GM06990 (cell line): ENCODE measurements around the gene YAP1.

Source experiments
- DNase-seq: peaks from one replicate; pipeline ENCODE4 v3.0.0-alpha.2; 2011; ENCODE audit not compliant: insufficient read length; ENCODE audit errors: extremely low read depth
- H3K27me3 ChIP-seq: replicated peaks from 2 replicates; pipeline ENCODE4 v1.6.0; 2011; ENCODE audit warnings: low read length; ENCODE audit not compliant: control insufficient read depth, insufficient read depth
- H3K36me3 ChIP-seq: 2 replicates; pipeline ENCODE4 v1.5.1; 2011; ENCODE audit warnings: low read length; ENCODE audit not compliant: control insufficient read depth, insufficient read depth
- H3K4me3 ChIP-seq: replicated peaks from 2 replicates; pipeline ENCODE4 v1.5.1; 2011; ENCODE audit warnings: low read depth, mild to moderate bottlenecking, control low read depth, low read length
- TF ChIP-seq, protein P1 (sequence below): IDR thresholded peaks from 2 replicates; pipeline ENCODE4 v1.5.1; 2011; ENCODE audit warnings: low read length, control low read depth, mild to moderate bottlenecking, inconsistent platforms; ENCODE audit not compliant: insufficient read depth, poor library complexity, severe bottlenecking

The YAP1 gene

DNA sequence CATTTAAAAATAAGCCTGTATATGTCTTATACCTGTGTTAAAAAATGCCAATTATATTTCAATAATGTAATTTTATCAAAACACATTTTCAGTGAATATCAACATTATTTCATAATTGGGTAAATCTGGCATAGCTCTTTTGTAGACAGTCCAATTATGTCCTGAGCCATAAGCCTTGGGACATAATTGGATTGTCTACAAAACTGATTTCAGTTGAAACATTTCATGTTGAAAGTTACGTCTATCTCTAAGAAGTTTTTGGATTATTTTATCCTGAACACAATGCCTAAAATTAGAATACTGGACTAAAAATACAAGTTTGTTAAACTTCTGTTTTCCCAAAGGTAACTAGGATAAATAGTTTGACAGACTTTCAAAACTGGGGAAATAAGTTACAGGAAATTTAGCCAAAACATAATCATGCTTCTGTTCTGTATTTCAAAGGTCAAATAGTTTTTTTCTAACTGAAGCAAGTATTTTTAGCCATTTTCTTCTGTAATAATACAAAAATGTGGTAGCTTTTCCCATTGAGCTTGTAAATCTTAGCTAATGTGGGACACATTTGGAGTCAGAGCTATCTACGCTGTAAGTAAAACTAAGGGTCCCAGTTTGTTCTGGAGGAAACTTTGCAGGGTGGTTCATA, 106.3 kb downstream of the YAP1 start:
- no peak for DNase-seq
- Histone ChIP-seq H3K4me3 (no peak overlapping the region), H3K36me3 (no peaks in the 10 kb centered on the region), H3K27me3 (no peaks in the 10 kb centered on the region)
- TF ChIP-seq, protein P1, sequence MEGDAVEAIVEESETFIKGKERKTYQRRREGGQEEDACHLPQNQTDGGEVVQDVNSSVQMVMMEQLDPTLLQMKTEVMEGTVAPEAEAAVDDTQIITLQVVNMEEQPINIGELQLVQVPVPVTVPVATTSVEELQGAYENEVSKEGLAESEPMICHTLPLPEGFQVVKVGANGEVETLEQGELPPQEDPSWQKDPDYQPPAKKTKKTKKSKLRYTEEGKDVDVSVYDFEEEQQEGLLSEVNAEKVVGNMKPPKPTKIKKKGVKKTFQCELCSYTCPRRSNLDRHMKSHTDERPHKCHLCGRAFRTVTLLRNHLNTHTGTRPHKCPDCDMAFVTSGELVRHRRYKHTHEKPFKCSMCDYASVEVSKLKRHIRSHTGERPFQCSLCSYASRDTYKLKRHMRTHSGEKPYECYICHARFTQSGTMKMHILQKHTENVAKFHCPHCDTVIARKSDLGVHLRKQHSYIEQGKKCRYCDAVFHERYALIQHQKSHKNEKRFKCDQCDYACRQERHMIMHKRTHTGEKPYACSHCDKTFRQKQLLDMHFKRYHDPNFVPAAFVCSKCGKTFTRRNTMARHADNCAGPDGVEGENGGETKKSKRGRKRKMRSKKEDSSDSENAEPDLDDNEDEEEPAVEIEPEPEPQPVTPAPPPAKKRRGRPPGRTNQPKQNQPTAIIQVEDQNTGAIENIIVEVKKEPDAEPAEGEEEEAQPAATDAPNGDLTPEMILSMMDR, result no peak

DNA sequence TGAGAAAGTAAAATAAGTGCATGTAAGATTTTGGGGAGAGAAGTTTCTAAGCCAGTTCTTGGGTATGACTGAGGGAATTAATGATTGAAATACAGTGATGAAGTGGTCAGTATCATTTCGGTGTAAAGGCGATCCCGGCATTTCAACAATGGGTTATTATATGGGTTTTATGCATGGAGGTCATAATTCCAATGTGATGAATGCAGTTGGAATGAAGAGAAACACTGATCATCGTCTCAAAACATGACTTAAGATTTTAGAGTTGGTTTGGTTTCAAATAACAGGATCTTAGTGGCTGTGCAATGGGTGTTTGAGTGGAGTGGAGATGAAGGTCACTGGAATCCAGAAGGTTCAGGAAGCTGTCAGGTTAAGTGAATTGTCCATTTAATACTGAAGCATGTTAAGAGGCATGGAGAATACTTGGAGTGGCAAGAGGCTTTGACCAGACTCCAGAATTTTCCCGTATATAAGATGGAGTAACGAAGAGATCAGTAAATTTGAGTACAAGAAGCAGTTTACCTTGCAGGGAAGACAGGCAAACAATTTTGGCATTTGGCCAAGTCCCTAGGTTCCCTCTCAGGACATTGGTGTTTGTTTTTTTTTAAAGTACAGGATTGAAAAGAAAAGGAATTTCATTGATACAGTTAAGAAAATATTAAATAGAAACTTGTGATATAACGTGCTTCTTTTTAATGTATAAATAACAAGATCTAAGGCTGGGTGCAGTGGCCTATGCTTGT, 110.7 kb downstream of the YAP1 start:
- DNase-seq, result no peak
- no peaks in the 10 kb centered on the region for H3K27me3 ChIP-seq
- H3K36me3 ChIP-seq, result no peaks in the 10 kb centered on the region
- no peak overlapping the region for H3K4me3 ChIP-seq
- TF ChIP-seq, protein P1, result no peak

DNA sequence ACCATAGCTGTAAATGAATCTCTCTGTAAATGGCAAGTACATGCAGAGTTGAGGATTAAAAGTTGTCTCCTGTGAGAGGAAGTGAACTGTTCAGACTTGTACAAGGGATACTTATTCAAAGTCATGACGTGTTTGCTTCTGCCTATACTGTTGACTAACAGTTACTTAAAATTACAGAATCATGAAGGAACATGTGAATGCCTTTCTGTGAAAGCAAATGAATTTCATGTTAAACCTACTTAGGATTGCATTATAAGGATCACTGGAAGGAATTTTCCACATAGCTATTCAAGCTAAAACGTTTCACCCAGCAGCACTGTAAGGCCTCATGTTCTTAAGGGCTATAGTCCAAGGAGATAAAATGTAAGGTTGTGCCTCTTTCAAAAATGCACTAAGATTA, 113.6 kb downstream of the YAP1 start:
- no peak for DNase-seq
- TF ChIP-seq, protein P1, result no peak
- H3K27me3 ChIP-seq, result no peaks in the 10 kb centered on the region
- no peak overlapping the region for H3K4me3 ChIP-seq
- H3K36me3 ChIP-seq, result no peaks in the 10 kb centered on the region

DNA sequence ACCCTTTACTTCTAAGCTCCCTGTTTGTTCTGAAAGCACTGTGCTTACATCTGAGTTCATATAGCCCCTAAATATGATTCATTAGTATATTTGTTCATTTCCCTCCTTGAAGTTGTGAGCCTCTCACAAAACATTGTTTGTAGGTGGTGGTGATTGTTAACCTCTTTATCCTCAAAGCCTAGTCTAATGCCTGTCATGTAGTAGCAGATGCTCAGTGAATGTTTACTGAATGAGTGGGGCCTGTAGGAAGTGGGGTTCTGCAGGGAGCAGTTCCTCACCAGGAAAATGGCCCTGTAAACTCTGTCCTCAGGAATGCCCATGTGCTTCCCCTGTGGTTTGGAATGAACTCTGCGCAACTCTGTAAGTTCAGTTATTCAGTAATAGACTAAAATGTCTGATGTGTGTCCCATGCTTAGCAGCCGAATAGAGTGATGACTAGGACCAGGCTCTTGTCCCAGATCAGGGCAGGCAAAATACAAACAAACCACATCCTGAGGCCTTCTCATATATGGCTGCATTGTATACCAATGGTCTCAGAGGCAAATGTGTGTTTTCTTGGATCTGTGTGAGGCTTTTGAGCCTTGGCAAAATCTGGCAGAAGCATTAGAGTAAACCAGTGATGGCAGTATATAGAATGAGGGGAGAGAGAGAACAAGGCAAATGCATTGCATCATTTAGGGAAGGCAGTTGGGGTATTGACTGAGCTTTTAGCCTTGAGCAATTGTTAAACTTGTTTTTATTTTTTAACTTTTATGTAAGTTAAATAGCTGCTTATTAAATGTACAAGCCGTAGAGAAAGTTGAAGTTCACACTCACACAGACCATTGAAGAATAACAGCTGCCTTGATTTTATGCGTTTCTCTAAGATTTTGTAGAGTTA, 115.7 kb downstream of the YAP1 start:
- TF ChIP-seq, protein P1, result no peak
- H3K36me3 ChIP-seq, result no peaks in the 10 kb centered on the region
- DNase-seq, result no peak

DNA sequence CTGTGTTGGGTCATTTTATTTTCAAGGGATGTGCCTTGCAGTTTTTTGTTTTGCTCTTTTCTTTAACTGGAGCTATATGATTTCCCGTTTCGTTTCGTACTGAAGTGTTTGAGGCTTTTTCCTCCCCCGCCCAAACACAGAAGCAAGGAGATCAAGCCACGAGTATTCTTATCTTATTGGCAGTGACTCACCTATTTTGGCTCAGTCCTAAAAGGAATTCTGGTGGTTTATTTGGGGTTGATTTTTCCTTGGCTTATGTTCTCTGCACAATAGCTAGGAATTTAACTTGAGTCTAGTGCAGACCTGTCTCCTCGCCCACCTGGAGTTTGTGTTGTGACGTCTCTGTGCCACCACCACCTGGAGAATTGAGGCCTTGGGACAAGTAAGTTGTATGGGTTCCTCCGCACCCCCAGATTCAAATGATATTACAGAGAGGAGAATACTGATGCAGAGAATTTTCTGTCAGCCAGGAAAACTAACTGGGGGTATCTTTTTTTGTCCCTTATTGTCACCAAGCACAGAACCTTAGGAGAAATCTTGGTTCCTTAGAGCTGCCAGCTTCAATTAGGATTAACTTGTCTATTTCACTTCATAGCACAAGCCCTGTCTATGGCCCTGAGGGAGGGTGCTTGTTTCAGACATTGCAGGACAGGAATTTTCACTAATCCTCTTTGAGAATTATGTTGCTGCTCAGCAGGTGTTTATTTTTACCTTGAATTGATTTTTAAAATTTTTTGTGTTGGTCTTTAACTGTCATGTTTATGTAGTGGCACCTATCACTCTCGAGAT, 116.6 kb downstream of the YAP1 start:
- no peaks in the 10 kb centered on the region for H3K36me3 ChIP-seq
- no peak overlapping the region for H3K4me3 ChIP-seq
- TF ChIP-seq, protein P1, result no peak
- DNase-seq, result no peak
- no peaks in the 10 kb centered on the region for H3K27me3 ChIP-seq

More for the DNA sequence above, 115.7 kb downstream of the YAP1 start:
- Histone ChIP-seq H3K4me3 (no peak overlapping the region), H3K27me3 (no peaks in the 10 kb centered on the region)
